IMR-90 (cell line): ENCODE results near the gene CASP3.

Experiments used
- CEBPB ChIP-seq: IDR thresholded peaks from 2 replicates; pipeline ENCODE4 v1.6.1; 2012; ENCODE audit warnings: low read depth, low read length, improper control_type of control experiment
- CHD1 ChIP-seq: IDR thresholded peaks from 2 replicates; pipeline ENCODE4 v1.6.1; 2012; ENCODE audit warnings: low read depth, low read length, improper control_type of control experiment
- FOS ChIP-seq: fragments of 150-350 bp; IDR thresholded peaks from 2 replicates; pipeline ENCODE4 v1.6.1; 2016; ENCODE audit warnings: low read depth, low read length
- MAFK ChIP-seq: IDR thresholded peaks from 2 replicates; pipeline ENCODE4 v1.6.1; 2012; ENCODE audit warnings: low read depth, low read length, improper control_type of control experiment
- MXI1 ChIP-seq: IDR thresholded peaks from 2 replicates; pipeline ENCODE4 v1.6.1; 2012; ENCODE audit warnings: low read depth, mild to moderate bottlenecking, low read length, moderate library complexity, borderline replicate concordance
- POLR2A ChIP-seq: IDR thresholded peaks from 2 replicates; pipeline ENCODE4 v1.6.1; 2012; ENCODE audit warnings: mild to moderate bottlenecking, low read depth, low read length
- RAD21 ChIP-seq: IDR thresholded peaks from 2 replicates; pipeline ENCODE4 v1.6.1; 2012; ENCODE audit warnings: low read length, improper control_type of control experiment
- RCOR1 ChIP-seq: IDR thresholded peaks from 2 replicates; pipeline ENCODE4 v1.6.1; 2012; ENCODE audit warnings: mild to moderate bottlenecking, low read length, improper control_type of control experiment; ENCODE audit not compliant: insufficient replicate concordance
- RFX5 ChIP-seq: IDR thresholded peaks from 2 replicates; pipeline ENCODE4 v1.8.0; 2012; ENCODE audit warnings: low read depth, mild to moderate bottlenecking, low read length, moderate library complexity
- TF ChIP-seq, protein P1 (sequence below): conservative IDR thresholded peaks from 2 replicates; pipeline ENCODE4 v1.5.1; 2012; ENCODE audit warnings: mild to moderate bottlenecking, low read depth, low read length, improper control_type of control experiment
- TF ChIP-seq, protein P2 (sequence below): fragments of 150-350 bp; IDR thresholded peaks from 2 replicates; pipeline ENCODE4 v1.6.1; 2017; ENCODE audit warnings: mild to moderate bottlenecking, antibody characterized with exemption, low read length, low read depth

GRCh38 chr4:184649026-184649970 lies at the start of gene CASP3, which contains the start of gene PRIMPOL:
- TF ChIP-seq POLR2A (peak; percentile 97), MAFK (no peak), RAD21 (peak; percentile 53), RCOR1 (no peak), CHD1 (no peak), CEBPB (no peak), FOS (no peak), MXI1 (peak; percentile 18; the same call in 1 of the 2 replicates), RFX5 (no peak)
- TF ChIP-seq, protein P1, sequence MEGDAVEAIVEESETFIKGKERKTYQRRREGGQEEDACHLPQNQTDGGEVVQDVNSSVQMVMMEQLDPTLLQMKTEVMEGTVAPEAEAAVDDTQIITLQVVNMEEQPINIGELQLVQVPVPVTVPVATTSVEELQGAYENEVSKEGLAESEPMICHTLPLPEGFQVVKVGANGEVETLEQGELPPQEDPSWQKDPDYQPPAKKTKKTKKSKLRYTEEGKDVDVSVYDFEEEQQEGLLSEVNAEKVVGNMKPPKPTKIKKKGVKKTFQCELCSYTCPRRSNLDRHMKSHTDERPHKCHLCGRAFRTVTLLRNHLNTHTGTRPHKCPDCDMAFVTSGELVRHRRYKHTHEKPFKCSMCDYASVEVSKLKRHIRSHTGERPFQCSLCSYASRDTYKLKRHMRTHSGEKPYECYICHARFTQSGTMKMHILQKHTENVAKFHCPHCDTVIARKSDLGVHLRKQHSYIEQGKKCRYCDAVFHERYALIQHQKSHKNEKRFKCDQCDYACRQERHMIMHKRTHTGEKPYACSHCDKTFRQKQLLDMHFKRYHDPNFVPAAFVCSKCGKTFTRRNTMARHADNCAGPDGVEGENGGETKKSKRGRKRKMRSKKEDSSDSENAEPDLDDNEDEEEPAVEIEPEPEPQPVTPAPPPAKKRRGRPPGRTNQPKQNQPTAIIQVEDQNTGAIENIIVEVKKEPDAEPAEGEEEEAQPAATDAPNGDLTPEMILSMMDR, result peak; percentile 49
- TF ChIP-seq, protein P2, sequence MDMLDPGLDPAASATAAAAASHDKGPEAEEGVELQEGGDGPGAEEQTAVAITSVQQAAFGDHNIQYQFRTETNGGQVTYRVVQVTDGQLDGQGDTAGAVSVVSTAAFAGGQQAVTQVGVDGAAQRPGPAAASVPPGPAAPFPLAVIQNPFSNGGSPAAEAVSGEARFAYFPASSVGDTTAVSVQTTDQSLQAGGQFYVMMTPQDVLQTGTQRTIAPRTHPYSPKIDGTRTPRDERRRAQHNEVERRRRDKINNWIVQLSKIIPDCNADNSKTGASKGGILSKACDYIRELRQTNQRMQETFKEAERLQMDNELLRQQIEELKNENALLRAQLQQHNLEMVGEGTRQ, result no peak
